Adrenal gland (tissue), 12 donors: ENCODE results near the gene TM4SF5. TPM values are rescaled to one million over a fixed set of nuclear protein-coding genes. Genes with fewer than 3 reads are reported as not detected.
A peak's percentile ranks its signal among the peaks of the same experiment; 100 is the strongest.

Experiments
- DNase-seq, 7 donors: peaks; one replicate each; pipeline ENCODE4 v3.0.0-alpha.2; 2019 to 2020
- H3K27ac ChIP-seq, 5 donors: fragments of 200-600 bp; sonication (generic) in 4 of 5; 1 replicate in 3 of 5; 2 replicates in 2 of 5; pipeline versions ENCODE4 v1.5.1 to v1.8.0; 2016 to 2020; ENCODE audit warnings: mild to moderate bottlenecking in 1 of 5
- H3K27me3 ChIP-seq: fragments of 200-600 bp; 2 replicates; pipeline ENCODE4 v1.8.0; 2021
- H3K36me3 ChIP-seq, 2 donors: fragments of 200-600 bp; replicated peaks in 1 of 2; 1 replicate in 1 of 2; 2 replicates in 1 of 2; pipeline versions ENCODE4 v1.5.1 to v1.8.0; 2018 to 2022
- H3K4me1 ChIP-seq, 2 donors: fragments of 200-600 bp; replicated peaks in 1 of 2; 1 replicate in 1 of 2; 2 replicates in 1 of 2; pipeline versions ENCODE4 v1.5.1 to v1.8.0; 2018 to 2021
- H3K4me3 ChIP-seq, 4 donors: fragments of 200-600 bp; sonication (generic) in 3 of 4; one replicate each; pipeline ENCODE4 v1.5.1; 2016 to 2018
- H3K9me3 ChIP-seq, 3 donors: fragments of 200-600 bp; sonication (generic) in 1 of 3; replicated peaks in 1 of 3; 1 replicate in 2 of 3; 2 replicates in 1 of 3; pipeline versions ENCODE4 v1.5.1 to v1.8.0; 2016 to 2021
- POLR2A ChIP-seq, 2 donors: fragments of 450-650 bp; IDR thresholded peaks; one replicate each; pipeline ENCODE4 v1.6.1; 2017; ENCODE audit warnings: antibody characterized with exemption in 2 of 2, mild to moderate bottlenecking in 2 of 2, moderate library complexity in 1 of 2
- WGBS, 4 donors: extraction: QIAGEN DNeasy Blood & Tissue Kit in 2 of 4; methylation state at CpG; one replicate each; pipeline versions ENCODE4 v1.1.5 to v1.1.7; 2013 to 2017; 5-methylcytosine and 5-hydroxymethylcytosine counted together
- intact Hi-C, 2 donors: fragments of 100-400 bp; cut with DNase I; formaldehyde crosslinking; loops; one replicate each; pipeline versions ENCODE4 v1.14.1 to v1.15.0; 2022 to 2023
- polyA plus RNA-seq, 3 donors: library from polyadenylated mRNA; stranded (reverse); fragments of 200-250 nt in 2 of 3; fragments of 350-450 nt in 1 of 3; fragmentation: Illumina TruSeq in 1 of 3; extraction: RNeasy Lipid Tissue Mini Kit (QIAGEN cat#74804) in 1 of 3; gene quantifications; one replicate each; pipeline ENCODE4 v1.2.3, GENCODE V29; 2013 to 2014
- total RNA-seq, 9 donors: library from RNA; depleted of rRNA in 4 of 9; stranded (reverse); fragments of >200 nt in 4 of 9; fragments of 120-200 nt in 1 of 9; fragmentation: NEBNext Ultra II Directional in 1 of 9; extraction: Animal tissue kit (Norgen Biotek cat#: 25700) in 1 of 9; gene quantifications; one replicate each; pipeline versions ENCODE4 v1.1.0 to v1.2.4, GENCODE V29; 2013 to 2023
- TF ChIP-seq, protein P1 (sequence below), 6 experiments: fragments of 450-650 bp in 4 of 6; fragments of 200-600 bp in 2 of 6; sonication (generic) in 1 of 6; IDR thresholded peaks; 1 replicate in 5 of 6; 2 replicates in 1 of 6; pipeline versions ENCODE4 v1.5.1 to v1.8.0; 2016 to 2021; ENCODE audit warnings: antibody characterized with exemption in 6 of 6, mild to moderate bottlenecking in 2 of 6, moderate library complexity in 1 of 6
- donor health status: healthy with polysubstance abuse.
- donor health status: Bipolar disorder and iron deficiency.
- donor health status: DM: yes; HTN: yes; CAD: no.
- donor health status: DM: no; HTN: no; CAD: no.
- donor health status: DM: no; HTN: no; CAD: no.
- donor health status: DM: yes; HTN: yes; CAD: no.

Gene TM4SF5
- total and polyA plus RNA-seq, 12 donors: 0.17 to 0.55 (median 0.32) TPM; not detected in 9

DNA sequence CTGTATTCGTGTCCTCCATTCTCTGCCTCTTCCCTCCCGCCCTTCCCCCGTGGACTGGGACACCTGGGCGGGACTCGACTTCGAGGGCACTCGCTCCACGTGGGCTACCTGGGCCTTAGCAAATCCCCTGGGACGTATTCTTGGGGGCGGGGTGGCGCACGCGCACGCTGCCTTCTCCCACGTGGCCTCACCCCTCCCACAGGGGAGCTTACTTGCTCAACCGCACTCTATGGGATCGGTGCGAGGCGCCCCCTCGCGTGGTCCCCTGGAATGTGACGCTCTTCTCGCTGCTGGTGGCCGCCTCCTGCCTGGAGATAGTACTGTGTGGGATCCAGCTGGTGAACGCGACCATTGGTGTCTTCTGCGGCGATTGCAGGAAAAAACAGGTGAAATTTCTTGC is 11.0 kb downstream of the TM4SF5 start:
- TF ChIP-seq POLR2A (IDR thresholded peaks at IDR 0.05): no peak
- TF ChIP-seq, protein P1, sequence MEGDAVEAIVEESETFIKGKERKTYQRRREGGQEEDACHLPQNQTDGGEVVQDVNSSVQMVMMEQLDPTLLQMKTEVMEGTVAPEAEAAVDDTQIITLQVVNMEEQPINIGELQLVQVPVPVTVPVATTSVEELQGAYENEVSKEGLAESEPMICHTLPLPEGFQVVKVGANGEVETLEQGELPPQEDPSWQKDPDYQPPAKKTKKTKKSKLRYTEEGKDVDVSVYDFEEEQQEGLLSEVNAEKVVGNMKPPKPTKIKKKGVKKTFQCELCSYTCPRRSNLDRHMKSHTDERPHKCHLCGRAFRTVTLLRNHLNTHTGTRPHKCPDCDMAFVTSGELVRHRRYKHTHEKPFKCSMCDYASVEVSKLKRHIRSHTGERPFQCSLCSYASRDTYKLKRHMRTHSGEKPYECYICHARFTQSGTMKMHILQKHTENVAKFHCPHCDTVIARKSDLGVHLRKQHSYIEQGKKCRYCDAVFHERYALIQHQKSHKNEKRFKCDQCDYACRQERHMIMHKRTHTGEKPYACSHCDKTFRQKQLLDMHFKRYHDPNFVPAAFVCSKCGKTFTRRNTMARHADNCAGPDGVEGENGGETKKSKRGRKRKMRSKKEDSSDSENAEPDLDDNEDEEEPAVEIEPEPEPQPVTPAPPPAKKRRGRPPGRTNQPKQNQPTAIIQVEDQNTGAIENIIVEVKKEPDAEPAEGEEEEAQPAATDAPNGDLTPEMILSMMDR (IDR thresholded peaks at IDR 0.05): peak in 1 of 6 experiments; percentile 30
- Histone ChIP-seq H3K4me1 (peaks cover 0 to 25% of the 10 kb centered on the region in 2 donors), H3K9me3 (no peaks in the 10 kb centered on the region), H3K4me3 (no peak overlapping the region), H3K27ac (no peak overlapping the region), H3K27me3 (peaks cover 29% of the 10 kb centered on the region), H3K36me3 (no peaks in the 10 kb centered on the region)
- intact Hi-C loops: loop anchor here in 1 of 2 donors (10.0 kb wide), 1 partner anchor 48 kb away; the partner anchor contains the start of genes CXCL16, MED11 and ZMYND15
- 26 to 37% (median 31%) methylated on average over 10 to 28 of the region's 28 CpGs for WGBS, 4 donors
- no peak for DNase-seq

DNA sequence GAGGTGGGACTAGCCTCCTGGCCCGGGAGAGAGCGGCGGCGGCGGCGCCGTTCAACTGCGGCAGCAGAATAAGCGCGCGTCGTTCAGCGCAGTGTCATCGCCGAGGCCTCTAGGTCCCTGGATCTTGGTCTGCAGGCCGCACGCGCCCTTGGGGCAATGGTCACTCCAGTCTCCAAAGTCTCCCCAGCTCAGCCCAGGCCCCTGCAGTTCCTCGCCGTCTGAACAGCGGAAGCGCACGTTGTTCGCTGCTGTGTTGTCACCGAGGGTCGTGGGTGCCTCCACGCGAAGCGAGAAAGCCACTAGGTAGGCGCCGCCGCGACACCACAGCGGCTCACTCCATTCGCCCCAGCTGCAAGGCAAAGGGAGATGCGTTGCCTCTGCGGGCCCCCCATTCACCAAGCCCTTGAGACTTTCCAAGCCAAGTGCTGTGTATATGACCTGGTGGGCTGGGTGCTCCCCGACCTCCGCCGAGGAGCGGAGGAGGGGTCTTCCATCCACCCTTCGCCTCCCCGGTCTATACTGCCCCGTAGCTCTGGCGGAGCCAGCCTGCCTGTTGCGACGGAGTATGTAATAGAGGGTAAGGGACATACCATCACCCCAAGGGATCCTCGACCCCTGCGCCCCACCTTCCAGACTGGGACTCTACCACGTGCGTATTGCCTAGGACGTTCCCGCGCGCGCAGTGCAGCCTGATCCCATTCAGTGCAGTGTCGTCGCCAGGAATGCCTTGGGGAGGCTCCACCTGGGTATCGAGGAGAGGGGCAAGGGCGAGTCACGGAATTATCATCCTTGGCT is 13.8 kb downstream of the TM4SF5 start:
- TF ChIP-seq, protein P1 (IDR thresholded peaks at IDR 0.05): no peak
- no peak for TF ChIP-seq POLR2A (IDR thresholded peaks at IDR 0.05)
- peak overlapping the region in 1 of 4 donors; percentile 36 for H3K4me3 ChIP-seq
- DNase-seq: no peak
- no peaks in the 10 kb centered on the region for H3K9me3 ChIP-seq
- H3K4me1 ChIP-seq: peaks cover under 1 to 41% of the 10 kb centered on the region in 2 donors
- H3K27ac ChIP-seq: peak overlapping the region in 1 of 5 donors; percentile 29
- WGBS, 4 donors: 13 to 20% (median 16%) methylated on average over 22 to 61 of the region's 61 CpGs
- H3K27me3 ChIP-seq: peaks cover 25% of the 10 kb centered on the region
- no peaks in the 10 kb centered on the region for H3K36me3 ChIP-seq
- intact Hi-C loops: loop anchor here in 1 of 2 donors (10.0 kb wide), 1 partner anchor 51 kb away; the partner anchor contains the start of genes CXCL16, MED11 and ZMYND15

GRCh38 chr17:4786106-4786511 is 14.4 kb downstream of the TM4SF5 start, which contains the start of gene VMO1:
Gene VMO1 (minus strand): TSS chr17:4786364. CDS start chr17:4786352, 12 bp downstream.
- Histone ChIP-seq H3K4me3 (peak within 1 kb of the TSS in 1 of 4 donors; percentile 36), H3K36me3 (no peaks in the 10 kb centered on the region), H3K4me1 (peaks cover 4 to 44% of the 10 kb centered on the region in 2 donors), H3K27me3 (peaks cover 24% of the 10 kb centered on the region), H3K9me3 (no peaks in the 10 kb centered on the region), H3K27ac (peak within 1 kb of the TSS in 1 of 5 donors; percentile 29)
- WGBS, 4 donors: 7 to 13% (median 11%) methylated on average over 9 to 24 of the region's 24 CpGs
- peak in 3 of 7 donors; percentile 40 to 71 (median 47) for DNase-seq
- TF ChIP-seq POLR2A (IDR thresholded peaks at IDR 0.05): no peak
- TF ChIP-seq, protein P1 (IDR thresholded peaks at IDR 0.05): no peak
- intact Hi-C loops: loop anchor here in 1 of 2 donors (10.0 kb wide), 1 partner anchor 51 kb away; the partner anchor contains the start of genes CXCL16, MED11 and ZMYND15

GRCh38 chr17:4786516-4786915 is 14.8 kb downstream of the TM4SF5 start:
- Histone ChIP-seq H3K27me3 (peaks cover 24% of the 10 kb centered on the region), H3K27ac (peak overlapping the region in 1 of 5 donors; percentile 29), H3K4me3 (peak overlapping the region in 1 of 4 donors; percentile 36), H3K9me3 (no peaks in the 10 kb centered on the region), H3K36me3 (no peaks in the 10 kb centered on the region), H3K4me1 (peaks cover 4 to 44% of the 10 kb centered on the region in 2 donors)
- DNase-seq: no peak
- 14 to 39% (median 26%) methylated on average over 6 of the region's 6 CpGs for WGBS, 4 donors
- no peak for TF ChIP-seq POLR2A (IDR thresholded peaks at IDR 0.05)
- TF ChIP-seq, protein P1 (IDR thresholded peaks at IDR 0.05): no peak
- intact Hi-C loops: loop anchor here in 1 of 2 donors (10.0 kb wide), 1 partner anchor 52 kb away; the partner anchor contains the start of genes CXCL16, MED11 and ZMYND15
